Measurements from ENCODE around the gene ZNF524.

ZNF524 gene

DNA sequence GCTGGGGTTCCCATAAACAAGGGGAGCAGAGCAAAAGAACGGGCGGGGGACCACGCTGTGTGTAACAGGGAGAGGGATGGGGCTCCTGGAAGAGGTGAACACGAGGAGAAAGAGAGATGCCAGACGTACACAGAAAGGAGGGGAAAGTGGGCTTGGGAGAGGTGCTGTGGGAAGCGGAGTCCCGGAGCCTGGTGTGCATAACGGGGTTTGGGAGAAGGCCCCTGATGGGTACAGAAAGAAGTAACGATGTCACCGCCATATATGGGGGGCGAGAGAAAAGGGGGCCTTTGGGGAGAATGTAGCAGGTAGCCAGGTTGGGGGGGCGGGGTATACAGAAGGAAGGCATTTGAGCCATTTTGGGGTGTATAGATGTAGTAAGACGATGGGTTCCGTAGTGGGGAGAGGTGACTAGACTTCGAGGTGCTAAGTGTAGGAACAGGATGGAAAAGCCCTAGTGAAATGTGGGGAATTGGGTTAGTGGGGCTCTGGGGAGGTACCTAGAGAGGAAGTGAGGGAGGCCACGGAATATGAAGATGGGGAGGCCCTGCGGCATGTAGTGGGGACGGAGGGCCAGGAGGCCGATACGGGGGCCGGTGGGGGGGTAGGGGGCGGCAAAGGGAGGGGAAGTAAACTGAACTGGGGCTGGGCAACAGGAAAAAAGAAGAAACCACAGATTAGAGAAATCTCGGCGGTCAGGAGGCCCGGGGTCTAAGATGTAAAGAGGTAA lies 41.5 kb downstream of the ZNF524 start:
- Histone ChIP-seq H3K4me1 (ENCODE audit: control insufficient read depth, insufficient read depth, low read length) (no peaks in the 10 kb centered on the region), H3K9me3 (ENCODE audit: control insufficient read depth, insufficient read depth, low read length) (no peaks in the 10 kb centered on the region)

DNA sequence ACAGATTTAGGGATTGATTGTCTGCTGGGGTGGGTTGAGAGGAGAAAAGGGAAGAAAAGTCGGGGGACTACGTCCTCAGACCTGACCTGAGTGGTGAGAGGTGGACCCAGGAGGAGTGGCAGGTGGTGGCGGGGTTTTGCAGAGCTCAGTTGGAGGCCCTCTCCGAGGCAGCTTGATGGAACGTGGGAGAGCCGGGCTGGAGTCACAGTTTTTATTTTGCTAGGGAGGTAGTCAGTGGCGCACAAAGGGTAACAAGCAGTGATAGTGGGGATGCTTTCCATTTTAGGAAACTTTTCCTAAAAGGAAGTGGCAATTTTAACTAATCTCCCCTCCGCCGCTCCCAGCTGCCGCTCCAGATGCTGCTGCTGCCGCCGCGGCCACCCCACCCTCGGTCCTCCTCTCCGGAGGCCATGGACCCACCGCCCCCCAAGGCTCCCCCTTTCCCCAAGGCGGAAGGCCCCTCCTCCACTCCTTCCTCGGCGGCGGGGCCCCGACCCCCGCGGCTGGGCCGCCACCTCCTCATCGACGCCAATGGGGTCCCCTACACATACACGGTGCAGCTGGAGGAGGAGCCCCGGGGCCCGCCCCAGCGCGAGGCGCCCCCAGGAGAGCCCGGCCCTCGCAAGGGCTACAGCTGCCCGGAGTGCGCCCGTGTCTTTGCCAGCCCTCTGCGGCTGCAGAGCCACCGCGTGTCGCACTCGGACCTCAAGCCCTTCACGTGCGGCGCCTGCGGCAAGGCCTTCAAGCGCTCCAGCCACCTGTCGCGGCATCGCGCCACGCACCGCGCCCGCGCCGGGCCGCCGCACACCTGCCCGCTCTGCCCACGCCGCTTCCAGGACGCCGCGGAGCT lies 42.3 kb downstream of the ZNF524 start:
- peaks cover 13% of the 10 kb centered on the region for H3K36me3 ChIP-seq (ENCODE audit: control insufficient read depth, insufficient read depth, low read length)
- H3K4me1 ChIP-seq (ENCODE audit: control insufficient read depth, insufficient read depth, low read length) = no peaks in the 10 kb centered on the region
- H3K9ac ChIP-seq (ENCODE audit: low read depth, low read length) = peak overlapping the region; percentile 56
- H3K27me3 ChIP-seq (ENCODE audit: control insufficient read depth, insufficient read depth, low read length) = no peaks in the 10 kb centered on the region
- H3K9me3 ChIP-seq (ENCODE audit: control insufficient read depth, insufficient read depth, low read length) = no peaks in the 10 kb centered on the region
- H3K4me3 ChIP-seq (ENCODE audit: low read depth, low read length) = peak overlapping the region; percentile 85

More for the DNA sequence above, 41.5 kb downstream of the ZNF524 start:
- Histone ChIP-seq H3K9ac (ENCODE audit: low read depth, low read length) (peak overlapping the region; percentile 66), H3K27me3 (ENCODE audit: control insufficient read depth, insufficient read depth, low read length) (no peaks in the 10 kb centered on the region), H3K36me3 (ENCODE audit: control insufficient read depth, insufficient read depth, low read length) (peaks cover 13% of the 10 kb centered on the region), H3K4me3 (ENCODE audit: low read depth, low read length) (peak overlapping the region; percentile 85)

GRCh38 chr19:55643003-55643886 lies 43.2 kb downstream of the ZNF524 start, which contains the start of gene ZNF581:
ZNF581 (plus strand) TSS chr19:55643649; CDS start chr19:55644572, 923 bp downstream.
- Histone ChIP-seq H3K27me3 (ENCODE audit: control insufficient read depth, insufficient read depth, low read length) (no peaks in the 10 kb centered on the region), H3K9ac (ENCODE audit: low read depth, low read length) (peak within 1 kb of the TSS; percentile 95), H3K4me1 (ENCODE audit: control insufficient read depth, insufficient read depth, low read length) (no peaks in the 10 kb centered on the region), H3K9me3 (ENCODE audit: control insufficient read depth, insufficient read depth, low read length) (no peaks in the 10 kb centered on the region), H3K36me3 (ENCODE audit: control insufficient read depth, insufficient read depth, low read length) (peaks cover 13% of the 10 kb centered on the region), H3K4me3 (ENCODE audit: low read depth, low read length) (peak within 1 kb of the TSS; percentile 85)

GRCh38 chr19:55643887-55644176 lies 43.7 kb downstream of the ZNF524 start:
- Histone ChIP-seq H3K9ac (ENCODE audit: low read depth, low read length) (peak overlapping the region; percentile 95), H3K4me1 (ENCODE audit: control insufficient read depth, insufficient read depth, low read length) (no peaks in the 10 kb centered on the region), H3K27me3 (ENCODE audit: control insufficient read depth, insufficient read depth, low read length) (no peaks in the 10 kb centered on the region), H3K4me3 (ENCODE audit: low read depth, low read length) (peak overlapping the region; percentile 85), H3K36me3 (ENCODE audit: control insufficient read depth, insufficient read depth, low read length) (peaks cover 13% of the 10 kb centered on the region), H3K9me3 (ENCODE audit: control insufficient read depth, insufficient read depth, low read length) (no peaks in the 10 kb centered on the region)

DNA sequence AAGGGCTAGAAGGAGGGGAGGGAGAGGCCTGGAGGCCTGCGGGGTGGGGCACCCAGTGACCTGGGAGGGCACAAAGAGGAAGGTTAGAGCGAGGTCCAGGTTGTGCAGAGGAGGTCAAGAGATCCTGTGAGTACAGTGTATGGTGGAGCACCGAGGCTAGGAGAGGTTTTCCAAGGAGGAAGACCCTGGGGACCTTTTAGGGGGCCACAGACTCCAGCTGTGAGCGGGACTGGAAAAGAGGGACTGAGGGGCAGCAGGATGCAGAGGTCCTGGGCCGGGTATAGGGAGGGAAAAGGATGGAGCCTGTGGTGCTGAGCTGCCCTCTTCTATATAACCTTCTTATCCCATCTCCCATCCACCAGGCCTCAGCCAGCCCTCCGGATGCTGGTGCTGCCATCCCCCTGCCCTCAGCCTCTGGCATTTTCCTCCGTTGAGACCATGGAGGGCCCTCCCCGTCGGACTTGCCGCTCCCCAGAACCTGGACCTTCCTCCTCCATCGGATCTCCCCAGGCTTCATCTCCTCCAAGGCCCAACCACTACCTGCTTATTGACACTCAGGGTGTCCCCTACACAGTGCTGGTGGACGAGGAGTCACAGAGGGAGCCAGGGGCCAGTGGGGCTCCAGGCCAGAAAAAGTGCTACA lies 44.2 kb downstream of the ZNF524 start:
- Histone ChIP-seq H3K27me3 (ENCODE audit: control insufficient read depth, insufficient read depth, low read length) (no peaks in the 10 kb centered on the region), H3K4me3 (ENCODE audit: low read depth, low read length) (peak overlapping the region; percentile 85), H3K4me1 (ENCODE audit: control insufficient read depth, insufficient read depth, low read length) (no peaks in the 10 kb centered on the region), H3K9ac (ENCODE audit: low read depth, low read length) (peak overlapping the region; percentile 95), H3K9me3 (ENCODE audit: control insufficient read depth, insufficient read depth, low read length) (no peaks in the 10 kb centered on the region), H3K36me3 (ENCODE audit: control insufficient read depth, insufficient read depth, low read length) (peaks cover 13% of the 10 kb centered on the region)

DNA sequence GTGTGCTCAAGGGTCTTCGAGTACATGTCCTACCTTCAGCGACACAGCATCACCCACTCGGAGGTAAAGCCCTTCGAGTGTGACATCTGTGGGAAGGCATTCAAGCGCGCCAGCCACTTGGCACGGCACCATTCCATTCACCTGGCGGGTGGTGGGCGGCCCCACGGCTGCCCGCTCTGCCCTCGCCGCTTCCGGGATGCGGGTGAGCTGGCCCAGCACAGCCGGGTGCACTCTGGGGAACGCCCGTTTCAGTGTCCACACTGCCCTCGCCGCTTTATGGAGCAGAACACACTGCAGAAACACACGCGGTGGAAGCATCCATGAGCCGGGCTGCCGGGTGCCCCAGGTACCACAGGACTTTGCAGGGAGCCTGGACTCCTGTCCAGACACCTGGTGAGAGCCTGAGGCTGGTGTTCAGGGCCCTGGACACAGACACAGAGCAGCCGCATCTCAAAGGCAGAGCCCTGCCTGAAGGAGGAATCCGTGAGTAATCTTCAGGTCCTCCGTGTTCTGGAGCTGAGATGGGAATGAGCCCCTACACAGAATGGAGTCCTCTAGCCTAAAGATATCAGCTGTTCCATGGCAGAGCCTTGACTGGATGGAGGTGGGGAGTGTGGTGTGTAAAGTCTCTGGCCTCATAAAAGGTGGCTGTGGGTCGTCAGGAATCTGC lies 44.9 kb downstream of the ZNF524 start:
- Histone ChIP-seq H3K9me3 (ENCODE audit: control insufficient read depth, insufficient read depth, low read length) (no peaks in the 10 kb centered on the region), H3K9ac (ENCODE audit: low read depth, low read length) (no peak overlapping the region), H3K36me3 (ENCODE audit: control insufficient read depth, insufficient read depth, low read length) (peaks cover 13% of the 10 kb centered on the region), H3K27me3 (ENCODE audit: control insufficient read depth, insufficient read depth, low read length) (no peaks in the 10 kb centered on the region), H3K4me1 (ENCODE audit: control insufficient read depth, insufficient read depth, low read length) (no peaks in the 10 kb centered on the region), H3K4me3 (ENCODE audit: low read depth, low read length) (peak overlapping the region; percentile 85)

GRCh38 chr19:55645512-55645881 lies 45.4 kb downstream of the ZNF524 start:
- Histone ChIP-seq H3K9me3 (ENCODE audit: control insufficient read depth, insufficient read depth, low read length) (no peaks in the 10 kb centered on the region), H3K9ac (ENCODE audit: low read depth, low read length) (no peak overlapping the region), H3K4me1 (ENCODE audit: control insufficient read depth, insufficient read depth, low read length) (no peaks in the 10 kb centered on the region), H3K4me3 (ENCODE audit: low read depth, low read length) (no peak overlapping the region), H3K36me3 (ENCODE audit: control insufficient read depth, insufficient read depth, low read length) (peaks cover 13% of the 10 kb centered on the region), H3K27me3 (ENCODE audit: control insufficient read depth, insufficient read depth, low read length) (no peaks in the 10 kb centered on the region)

DNA sequence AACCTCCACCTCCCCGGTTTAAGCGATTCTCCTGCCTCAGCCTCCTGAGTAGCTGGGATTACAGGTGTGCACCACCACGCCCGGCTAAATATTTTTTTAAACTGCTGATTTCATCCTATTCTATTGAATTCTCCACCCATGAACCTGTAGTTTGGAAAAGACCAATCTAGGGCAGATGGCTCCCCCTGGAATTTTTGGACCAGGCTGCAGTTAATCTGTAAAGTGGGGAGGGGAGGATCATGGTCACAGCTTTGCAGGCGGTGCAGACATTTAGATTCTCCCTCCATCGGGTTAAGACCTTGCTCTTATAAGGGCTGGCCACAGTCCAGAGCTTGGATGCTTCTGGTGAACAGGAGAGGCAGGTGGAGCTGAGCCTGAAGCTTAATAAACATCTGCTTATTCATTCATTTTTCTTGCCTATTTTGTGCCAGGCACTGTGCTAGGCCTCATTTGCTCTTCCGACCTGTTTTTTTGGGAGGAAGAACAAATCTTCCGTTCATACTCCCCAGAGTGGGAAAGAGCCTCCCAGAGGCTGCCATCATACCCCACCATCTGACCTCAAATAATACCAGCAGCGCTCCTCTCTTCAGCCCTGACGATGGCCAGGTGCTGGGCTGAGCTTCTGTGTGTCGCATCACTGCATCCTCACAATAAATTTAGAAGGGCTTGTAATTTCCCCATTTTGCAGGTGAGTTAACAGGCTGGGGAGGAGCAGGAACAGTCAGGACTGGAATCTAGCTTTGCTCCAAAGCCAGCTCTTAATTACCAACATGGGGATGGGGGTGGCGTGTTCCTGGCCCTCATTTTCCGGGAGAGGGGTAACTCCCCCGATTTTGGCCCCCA lies 47.0 kb downstream of the ZNF524 start:
- Histone ChIP-seq H3K27me3 (ENCODE audit: control insufficient read depth, insufficient read depth, low read length) (no peaks in the 10 kb centered on the region), H3K9me3 (ENCODE audit: control insufficient read depth, insufficient read depth, low read length) (no peaks in the 10 kb centered on the region), H3K9ac (ENCODE audit: low read depth, low read length) (peak overlapping the region; percentile 85), H3K36me3 (ENCODE audit: control insufficient read depth, insufficient read depth, low read length) (peaks cover 13% of the 10 kb centered on the region), H3K4me3 (ENCODE audit: low read depth, low read length) (peak overlapping the region; percentile 76), H3K4me1 (ENCODE audit: control insufficient read depth, insufficient read depth, low read length) (no peaks in the 10 kb centered on the region)

DNA sequence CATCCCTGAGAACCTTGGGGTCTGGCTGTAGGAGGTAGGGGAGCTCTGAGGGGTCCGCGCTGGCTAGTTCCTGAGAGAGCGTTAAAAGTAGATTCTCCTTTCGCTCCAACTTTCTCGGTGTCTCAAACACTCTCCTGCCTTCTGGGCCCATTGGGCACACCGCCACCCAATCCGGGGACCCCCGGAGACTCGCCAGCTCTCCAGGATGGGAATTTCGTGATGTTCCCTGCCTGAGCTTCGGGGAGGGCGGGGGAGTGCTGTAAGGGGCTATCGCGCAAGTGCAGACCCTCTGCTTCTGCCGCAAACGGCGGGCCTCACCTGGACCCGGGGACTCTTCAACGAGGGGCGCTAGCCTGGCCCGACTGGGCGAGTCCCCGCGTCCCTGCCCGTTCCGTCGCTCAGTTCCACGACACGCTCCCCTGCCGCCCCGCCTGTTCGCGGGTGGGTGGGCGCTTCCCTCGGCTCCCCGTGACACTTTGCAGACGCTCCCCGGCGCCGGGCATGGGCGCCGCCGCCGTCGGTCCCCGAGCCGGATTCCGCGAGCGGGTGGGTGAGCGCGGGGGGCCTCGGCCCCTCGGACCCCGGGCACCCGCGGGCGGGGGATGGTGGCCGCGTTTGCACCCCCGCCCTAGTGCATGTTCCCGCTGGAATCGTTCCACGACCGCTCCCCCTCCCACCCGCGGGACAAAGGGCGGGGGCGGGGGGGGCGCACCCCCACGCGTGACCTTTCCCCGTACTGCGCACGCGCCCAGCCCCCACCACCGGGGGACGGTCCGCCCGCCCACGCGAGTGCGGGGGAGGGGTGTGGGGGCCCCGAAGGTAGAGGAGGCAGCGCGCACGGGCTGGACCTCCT lies 47.9 kb downstream of the ZNF524 start, which contains the start of gene CCDC106:
Gene CCDC106 (plus strand): TSS at position 481 of the 853 bp plus-strand sequence. CDS start 835 bp downstream, outside the sequence.
- no peaks in the 10 kb centered on the region for H3K4me1 ChIP-seq (ENCODE audit: control insufficient read depth, insufficient read depth, low read length)

More for the DNA sequence above, 47.9 kb downstream of the ZNF524 start, which contains the start of gene CCDC106:
- Histone ChIP-seq H3K4me3 (ENCODE audit: low read depth, low read length) (peak within 1 kb of the TSS; percentile 76), H3K9me3 (ENCODE audit: control insufficient read depth, insufficient read depth, low read length) (no peaks in the 10 kb centered on the region), H3K36me3 (ENCODE audit: control insufficient read depth, insufficient read depth, low read length) (peaks cover 13% of the 10 kb centered on the region), H3K9ac (ENCODE audit: low read depth, low read length) (peak within 1 kb of the TSS; percentile 85), H3K27me3 (ENCODE audit: control insufficient read depth, insufficient read depth, low read length) (no peaks in the 10 kb centered on the region)
